LHCN-M2 (cell line): ENCODE results near the gene UVRAG. TPM values are rescaled to one million over a fixed set of nuclear protein-coding genes. Genes with fewer than 3 reads are reported as not detected.

Experiments
- DNase-seq: peaks from one replicate; pipeline ENCODE4 v3.0.0-alpha.2; 2012; ENCODE audit warnings: low read depth
- total RNA-seq: library from RNA; depleted of rRNA; stranded (reverse); fragments of >200 nt; gene quantifications from 2 replicates; pipeline ENCODE4 v1.2.3, GENCODE V29; 2014

The UVRAG gene
- total RNA-seq, 1 experiment from 2014 or later = 12.2 TPM

DNA sequence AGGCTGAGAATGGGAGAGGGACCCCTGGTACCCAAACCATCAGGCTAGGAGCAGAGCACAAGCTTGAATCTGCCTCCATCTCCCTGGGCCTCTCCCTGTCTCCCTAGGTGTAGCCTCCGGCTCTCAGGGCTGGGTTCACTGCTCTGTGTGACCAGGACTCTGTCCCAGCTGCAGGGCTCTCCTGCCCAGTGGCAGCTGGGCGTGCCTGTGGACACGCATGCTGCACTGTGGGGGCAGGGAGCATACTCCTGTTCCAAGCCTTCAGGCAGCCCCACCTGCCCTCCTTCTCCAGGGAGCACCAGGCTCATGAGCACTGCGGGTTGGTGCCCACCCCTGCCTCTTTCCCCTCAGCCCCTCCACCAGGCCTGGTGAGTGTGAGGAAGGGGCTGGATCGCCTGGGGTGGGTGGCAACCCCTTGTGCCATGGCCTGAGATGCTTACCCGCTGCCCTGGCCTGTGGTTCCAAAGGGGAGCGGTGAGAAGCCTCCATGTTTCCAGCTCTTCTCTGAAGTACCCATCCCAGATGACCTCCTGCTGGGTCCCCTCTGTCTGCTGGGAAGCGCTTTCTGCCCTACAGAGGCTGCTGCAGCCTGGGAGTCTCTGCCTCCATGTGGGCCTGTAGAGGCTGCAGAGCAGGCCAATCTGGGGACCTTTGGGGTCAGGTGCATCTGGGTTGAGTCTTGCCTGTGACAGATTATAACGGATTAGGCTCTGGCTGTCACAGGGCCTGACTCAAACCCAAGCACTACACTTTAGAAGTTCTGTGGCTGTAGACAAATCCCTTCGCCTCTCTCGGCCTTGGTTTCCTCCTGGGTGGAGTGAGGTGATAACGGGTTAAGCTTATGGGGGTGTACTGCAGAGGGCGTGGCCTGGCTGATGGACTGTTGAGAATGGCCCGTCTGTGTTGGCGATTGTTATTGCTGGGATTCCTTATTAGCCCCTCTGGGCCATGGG lies 347.6 kb downstream of the UVRAG start:
- no peak for DNase-seq

- DNase-seq = no peak
Measured at GRCh38 chr11:76163289-76163880, 348.4 kb downstream of the UVRAG start.

DNA sequence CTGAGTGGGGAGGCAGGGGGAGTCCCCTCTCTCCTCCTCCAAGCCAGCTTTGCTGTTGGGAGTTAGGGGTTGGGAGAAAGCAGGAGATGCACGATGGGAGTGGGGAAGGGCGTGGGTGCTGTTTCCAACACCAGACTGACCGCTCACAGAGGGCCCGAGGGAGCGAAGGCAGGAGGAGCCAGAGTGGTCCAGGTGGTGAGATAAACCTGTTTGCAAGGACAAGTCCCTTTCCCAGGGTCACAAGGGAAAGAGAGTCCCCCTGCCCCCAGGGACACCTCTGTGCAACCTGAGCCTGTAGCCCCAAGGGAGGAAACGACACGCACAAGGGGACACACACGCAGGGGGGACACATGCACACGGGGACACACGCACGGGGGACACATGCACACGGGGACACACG lies 349.1 kb downstream of the UVRAG start:
- no peak for DNase-seq

DNA sequence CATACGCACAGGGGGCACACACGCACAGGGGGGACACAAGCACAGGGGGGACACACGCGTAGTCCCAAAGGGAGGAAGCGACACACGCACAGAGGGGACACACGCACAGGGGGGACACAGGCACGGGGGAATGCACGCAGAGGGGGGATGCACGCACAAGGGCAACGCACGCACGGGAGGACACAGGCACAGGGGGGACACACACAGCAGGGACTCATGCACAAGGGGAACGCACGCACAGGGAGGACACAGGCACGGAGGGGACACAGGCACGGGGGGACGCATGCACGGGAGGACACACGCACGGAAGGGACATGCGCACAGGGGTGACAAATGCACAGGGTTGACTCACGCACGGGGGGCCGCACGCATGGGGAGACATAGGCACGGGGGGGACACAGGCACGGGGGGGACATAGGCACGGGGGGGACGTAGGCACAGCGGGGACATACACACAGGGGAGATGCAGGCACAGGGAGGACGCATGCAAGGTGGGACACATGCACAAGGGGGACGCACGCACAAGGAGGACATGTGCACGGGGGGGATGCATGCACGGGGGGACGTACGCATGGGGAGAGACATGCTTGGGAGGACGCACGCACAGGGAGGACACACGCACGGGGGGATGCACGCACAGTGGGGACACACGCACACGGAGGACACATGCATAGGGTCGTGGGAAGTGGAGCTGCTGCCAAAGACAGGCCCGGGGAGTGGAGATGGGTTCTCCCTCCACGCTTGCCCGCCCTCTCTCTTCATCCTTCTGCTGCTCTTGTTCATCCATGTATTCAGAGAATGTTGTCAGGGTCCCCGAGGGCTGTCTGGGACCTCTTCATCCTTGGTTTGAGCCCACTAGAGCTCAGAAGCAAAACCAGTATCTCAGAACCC lies 350.1 kb downstream of the UVRAG start:
- no peak for DNase-seq

- DNase-seq = peak; percentile 73
Measured at GRCh38 chr11:76166314-76166713, 351.3 kb downstream of the UVRAG start.

DNA sequence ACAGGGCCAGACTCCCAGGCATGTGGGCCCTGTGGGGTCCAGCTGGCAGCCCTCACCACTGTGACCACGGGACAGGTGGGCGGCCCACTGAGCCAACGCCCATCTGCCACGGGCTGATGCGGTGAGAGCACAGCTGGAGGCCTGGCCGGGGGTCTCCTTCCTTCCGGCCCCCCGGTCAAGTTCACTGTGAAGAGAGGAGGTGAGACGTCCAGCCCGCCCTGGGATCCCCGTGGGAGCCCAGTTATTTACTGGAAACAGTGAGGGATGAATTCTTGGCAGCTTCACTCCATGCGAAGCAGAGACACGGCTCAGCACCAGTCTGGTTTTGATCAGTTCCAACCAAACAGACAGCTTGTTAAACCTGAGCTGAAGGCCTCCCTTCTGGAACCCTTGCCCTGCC lies 352.6 kb downstream of the UVRAG start:
- DNase-seq = no peak

- DNase-seq = no peak
Measured at GRCh38 chr11:76169473-76169896, 354.5 kb downstream of the UVRAG start.

- no peak for DNase-seq
Measured at GRCh38 chr11:76170468-76170867, 355.5 kb downstream of the UVRAG start.

GRCh38 chr11:76172583-76172982 lies 357.6 kb downstream of the UVRAG start:
- DNase-seq = no peak

DNA sequence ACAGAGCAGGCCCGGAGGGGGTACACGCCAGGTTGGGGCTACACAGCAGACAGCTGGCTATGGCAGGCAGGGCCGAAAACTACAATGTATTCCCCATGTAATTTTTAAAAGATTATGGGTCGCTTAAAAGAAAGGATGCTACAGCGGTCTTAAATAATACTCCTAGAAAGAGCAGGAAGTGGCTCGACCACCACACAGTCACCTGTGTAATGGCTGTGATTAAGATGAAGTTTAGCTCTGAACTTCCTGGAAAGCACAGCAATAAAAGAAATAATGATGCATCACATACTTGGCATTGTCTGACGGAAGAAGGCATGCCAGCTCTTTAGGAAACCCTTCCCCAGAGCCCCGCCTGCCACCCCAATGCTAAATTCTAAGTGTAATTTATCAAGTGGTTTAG lies 358.7 kb downstream of the UVRAG start:
- no peak for DNase-seq

- DNase-seq = no peak
Measured at GRCh38 chr11:76174330-76174729, 359.3 kb downstream of the UVRAG start.

DNA sequence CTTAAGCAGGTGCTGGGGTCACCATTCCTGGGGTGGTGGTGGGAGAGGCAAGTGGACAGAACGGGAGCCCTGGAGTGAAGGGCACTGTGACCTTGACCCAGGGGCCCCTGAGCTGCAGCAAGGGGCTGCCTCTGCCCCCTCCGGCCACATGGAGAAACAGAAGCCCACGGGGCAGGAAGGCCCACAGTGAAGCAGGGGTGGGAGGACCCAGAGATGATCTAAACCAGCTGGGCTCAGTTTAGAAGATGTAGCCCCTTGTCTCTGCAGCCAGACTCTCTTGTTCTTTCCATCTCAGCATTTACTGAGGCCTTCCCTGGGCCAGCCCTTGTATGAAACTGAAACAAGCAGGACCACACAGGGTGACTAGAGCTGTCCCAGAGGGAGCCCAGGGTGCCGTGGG lies 360.8 kb downstream of the UVRAG start:
- DNase-seq = no peak

DNA sequence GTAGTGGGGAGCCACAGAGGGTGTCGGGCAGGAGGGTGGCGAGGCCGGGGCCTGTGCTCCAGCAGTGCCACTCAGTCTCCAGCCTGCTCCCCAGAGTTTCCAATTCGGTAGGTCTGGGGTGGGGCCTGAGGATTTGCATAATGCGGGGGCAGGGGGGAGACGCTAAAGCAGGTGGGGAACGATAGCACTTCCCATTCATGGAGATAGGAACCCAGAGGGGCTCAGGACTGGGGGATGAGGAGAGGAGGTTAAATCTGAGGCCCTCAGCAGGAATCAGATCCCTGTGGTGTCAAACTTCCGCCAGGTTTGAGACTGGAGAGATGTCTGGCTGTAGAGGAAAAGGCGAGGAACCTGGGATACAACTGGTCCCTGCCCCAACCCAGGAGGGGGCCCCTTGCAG lies 361.5 kb downstream of the UVRAG start:
- no peak for DNase-seq

GRCh38 chr11:76177250-76177686 lies 362.3 kb downstream of the UVRAG start:
- DNase-seq = no peak

DNA sequence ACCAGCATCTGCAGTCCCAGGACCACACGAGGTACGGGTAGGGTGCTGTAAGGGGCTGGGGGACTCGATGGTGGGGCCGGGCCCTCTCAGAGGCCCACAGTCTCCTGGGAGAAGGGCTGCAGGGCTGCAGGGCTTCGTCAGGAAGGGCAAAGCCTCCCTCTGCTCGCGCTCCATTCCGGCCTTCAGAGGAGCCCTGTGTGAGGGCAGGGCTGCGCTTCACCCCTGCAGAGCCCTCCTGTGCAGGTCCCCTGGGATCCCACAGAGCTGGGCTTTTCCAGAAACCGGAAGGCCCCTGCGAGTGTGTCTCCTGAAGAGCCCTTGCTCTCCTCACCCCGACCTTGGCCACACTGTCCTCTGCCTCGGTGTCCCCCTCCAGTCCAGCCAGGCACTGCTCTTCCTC lies 364.1 kb downstream of the UVRAG start:
- DNase-seq = no peak

- no peak for DNase-seq
Measured at GRCh38 chr11:76181371-76181770, 366.4 kb downstream of the UVRAG start.

- DNase-seq = no peak
Measured at GRCh38 chr11:76184551-76184993, 369.6 kb downstream of the UVRAG start.

GRCh38 chr11:76185511-76185910 lies 370.5 kb downstream of the UVRAG start:
- no peak for DNase-seq

DNA sequence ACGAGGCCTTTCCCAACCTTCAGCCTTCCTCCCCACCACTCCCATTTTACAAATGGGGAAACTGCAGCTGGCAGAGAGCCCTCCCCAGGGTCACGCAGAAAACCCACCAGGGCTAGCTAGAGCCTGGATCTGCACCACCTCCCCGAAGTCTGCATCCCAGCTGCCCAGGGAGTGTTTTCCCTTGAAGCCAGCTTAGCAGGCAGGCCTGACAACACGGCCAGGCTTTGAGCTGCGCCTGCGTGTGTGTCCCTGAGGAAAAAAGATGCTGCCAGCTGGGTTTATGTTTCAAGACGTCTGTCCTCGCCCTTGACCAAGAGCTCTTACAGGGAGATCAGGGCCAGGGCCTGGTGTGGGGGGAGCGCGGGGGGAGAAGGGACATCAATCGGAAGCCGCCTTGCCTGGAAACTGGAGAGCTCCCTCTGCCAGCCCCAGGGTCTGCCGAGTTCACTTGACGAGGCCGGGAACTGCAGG lies 371.0 kb downstream of the UVRAG start:
- no peak for DNase-seq

- no peak for DNase-seq
Measured at GRCh38 chr11:76186776-76187279, 371.8 kb downstream of the UVRAG start.

DNA sequence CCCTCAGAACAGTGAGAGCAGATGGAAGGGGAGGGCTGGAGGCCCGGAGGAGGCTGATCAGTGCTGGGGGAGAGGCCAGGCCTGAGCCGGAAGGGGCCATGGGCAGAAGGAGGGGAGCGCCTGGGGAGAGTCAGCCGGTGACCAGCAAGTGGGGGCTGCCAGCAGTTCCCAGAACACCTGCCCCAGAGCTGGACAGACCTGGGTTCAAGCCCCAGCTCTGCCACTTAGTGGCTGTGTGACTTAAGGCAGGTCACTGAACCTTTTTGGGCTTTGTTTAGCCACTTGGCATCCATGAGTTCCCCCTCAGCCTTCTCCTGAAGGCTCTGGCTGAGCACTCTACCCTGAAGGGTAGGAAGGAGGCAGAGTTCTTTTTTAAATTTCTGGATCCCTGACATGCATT lies 373.9 kb downstream of the UVRAG start:
- no peak for DNase-seq

- no peak for DNase-seq
Measured at GRCh38 chr11:76189682-76190081, 374.7 kb downstream of the UVRAG start.
